Endothelial cell of umbilical vein (primary cell): ENCODE measurements around the gene HSPA5. TPM values are rescaled to one million over a fixed set of nuclear protein-coding genes. Genes with fewer than 3 reads are reported as not detected.
A peak's percentile ranks its signal among the peaks of the same experiment; 100 is the strongest.

ENCODE experiments used
- BruUV-seq: library from RNA; stranded (reverse); fragments of 400-500 nt; replicated peaks from 2 replicates; lab custom pipeline; 2021; lab: Mats Ljungman, UMichigan
- CTCF ChIA-PET: fragments of 300-600, 350-600 bp; sonication (Branson Sonifier 250); formaldehyde crosslinking; loops from one replicate; lab custom pipeline; 2021; ENCODE audit warnings: antibody characterized with exemption, inconsistent platforms; lab: Charles Lee
- POLR2A ChIA-PET: fragments of 300-600, 350-600 bp; sonication (Branson Sonifier 250); formaldehyde crosslinking; loops from one replicate; lab custom pipeline; 2021; ENCODE audit warnings: antibody characterized with exemption, inconsistent platforms; lab: Charles Lee
- DNase-seq: peaks from one replicate; pipeline ENCODE4 v3.0.0-alpha.2; 2011; ENCODE audit warnings: low read depth, low spot score
- FAIRE-seq: peaks from 2 replicates; lab custom pipeline; 2011; peaks lifted over from hg19 to GRCh38; lab: Jason Lieb, UNC
- H2AFZ ChIP-seq: 2 replicates; pipeline ENCODE4 v1.6.0; 2012; ENCODE audit warnings: low read depth, low read length, control low read depth, inconsistent platforms
- H3K27ac ChIP-seq: 2 replicates; pipeline ENCODE4 v1.5.1; 2011; ENCODE audit warnings: low read depth, mild to moderate bottlenecking, control low read depth, low read length, moderate library complexity; ENCODE audit not compliant: insufficient read depth
- H3K27me3 ChIP-seq, 2 experiments: 2 replicates each; pipeline versions ENCODE4 v1.6.0 to v1.6.1; 2011; ENCODE audit warnings: low read length in 2 of 2, mixed read lengths in 1 of 2; ENCODE audit not compliant: control insufficient read depth in 2 of 2, insufficient read depth in 2 of 2
- H3K36me3 ChIP-seq, 2 experiments: 2 replicates in 1 of 2; 3 replicates in 1 of 2; pipeline ENCODE4 v1.5.1; 2011; ENCODE audit warnings: low read length in 2 of 2, mild to moderate bottlenecking in 1 of 2, moderate library complexity in 1 of 2; ENCODE audit not compliant: control insufficient read depth in 2 of 2, insufficient read depth in 2 of 2; ENCODE audit errors: extremely low read depth in 1 of 2
- H3K4me1 ChIP-seq: 3 replicates; pipeline ENCODE4 v1.5.1; 2011; ENCODE audit warnings: mild to moderate bottlenecking, low read length; ENCODE audit not compliant: control insufficient read depth, insufficient read depth; ENCODE audit errors: extremely low read depth
- H3K4me2 ChIP-seq: 2 replicates; pipeline ENCODE4 v1.6.1; 2011; ENCODE audit warnings: low read length, control low read depth, mixed read lengths; ENCODE audit not compliant: insufficient read depth
- H3K4me3 ChIP-seq, 3 experiments: fragments of 200-600 bp in 1 of 3; sonication (generic), shearing (Covaris generic) in 1 of 3; replicated peaks in 1 of 3; 2 replicates each; pipeline ENCODE4 v1.5.1; 2011 to 2016; ENCODE audit warnings: control low read depth in 3 of 3, low read length in 3 of 3, mild to moderate bottlenecking in 2 of 3, inconsistent platforms in 1 of 3, low read depth in 1 of 3, moderate library complexity in 1 of 3; ENCODE audit not compliant: insufficient read depth in 1 of 3
- H3K79me2 ChIP-seq: 2 replicates; pipeline ENCODE4 v1.6.0; 2012; ENCODE audit warnings: low read length, inconsistent platforms; ENCODE audit not compliant: control insufficient read depth, insufficient read depth
- H3K9ac ChIP-seq: replicated peaks from 2 replicates; pipeline ENCODE3; 2011; ENCODE audit warnings: low read length, control low read depth; ENCODE audit not compliant: insufficient read depth; ENCODE audit errors: extremely low read depth
- H3K9me1 ChIP-seq: replicated peaks from 3 replicates; pipeline ENCODE4 v1.6.0; 2011; ENCODE audit warnings: mild to moderate bottlenecking, low read length; ENCODE audit not compliant: control insufficient read depth, insufficient read depth; ENCODE audit errors: extremely low read depth
- H3K9me3 ChIP-seq: replicated peaks from 2 replicates; pipeline ENCODE4 v1.5.1; 2012; ENCODE audit warnings: low read length, inconsistent platforms; ENCODE audit not compliant: control insufficient read depth, insufficient read depth
- H4K20me1 ChIP-seq: replicated peaks from 2 replicates; pipeline ENCODE3; 2011; ENCODE audit warnings: mild to moderate bottlenecking, low read length; ENCODE audit not compliant: control insufficient read depth, insufficient read depth; ENCODE audit errors: extremely low read depth
- CTCF ChIP-seq, 2 donors: IDR thresholded peaks; 1 replicate in 1 of 2; 2 replicates in 1 of 2; pipeline ENCODE4 v1.5.1; 2011; ENCODE audit warnings: low read length in 2 of 2, mild to moderate bottlenecking in 2 of 2, moderate library complexity in 2 of 2, control low read depth in 1 of 2, inconsistent platforms in 1 of 2, low read depth in 1 of 2; ENCODE audit not compliant: insufficient read depth in 1 of 2; ENCODE audit errors: extremely low read depth in 1 of 2
- EZH2 ChIP-seq: IDR thresholded peaks from 2 replicates; pipeline ENCODE4 v1.6.1; 2012; ENCODE audit warnings: borderline replicate concordance, low read depth, mild to moderate bottlenecking, moderate library complexity, low read length, inconsistent platforms; ENCODE audit not compliant: severe bottlenecking
- FOS ChIP-seq: IDR thresholded peaks from 2 replicates; pipeline ENCODE4 v1.6.1; 2011; ENCODE audit warnings: mild to moderate bottlenecking, low read length, moderate library complexity, borderline replicate concordance; ENCODE audit not compliant: insufficient read depth
- GATA2 ChIP-seq: IDR thresholded peaks from 2 replicates; pipeline ENCODE4 v1.7.0; 2011; ENCODE audit warnings: low read depth, mild to moderate bottlenecking, moderate library complexity, mixed read lengths, low read length; ENCODE audit not compliant: insufficient read length, insufficient read depth
- JUN ChIP-seq: IDR thresholded peaks from 2 replicates; pipeline ENCODE4 v1.6.1; 2011; ENCODE audit warnings: borderline replicate concordance, low read depth; ENCODE audit not compliant: insufficient read length, insufficient read depth
- MAX ChIP-seq: IDR thresholded peaks from 2 replicates; pipeline ENCODE4 v1.6.1; 2011; ENCODE audit not compliant: insufficient read depth, insufficient read length
- MYC ChIP-seq: IDR thresholded peaks from one replicate; pipeline ENCODE4 v1.6.1; 2011; ENCODE audit warnings: mild to moderate bottlenecking, low read depth, low read length
- POLR2A ChIP-seq: IDR thresholded peaks from 2 replicates; pipeline ENCODE4 v1.6.1; 2012; ENCODE audit warnings: low read depth, mild to moderate bottlenecking, control low read depth, low read length
- POLR2AphosphoS5 ChIP-seq: IDR thresholded peaks from 2 replicates; pipeline ENCODE4 v1.6.1; 2012; ENCODE audit warnings: low read depth, mild to moderate bottlenecking, control low read depth, low read length, moderate library complexity; ENCODE audit not compliant: insufficient read depth
- dilution Hi-C: fragments of 300-500 bp; cut with MboI; formaldehyde crosslinking; loops from one replicate; pipeline ENCODE4 v1.15.0; 2019; ENCODE audit warnings: low sequenced_read_pairs; ENCODE audit not compliant: extremely low pct_ligation_motif_present
- intact Hi-C: fragments of 100-400 bp; cut with micrococcal nuclease; formaldehyde crosslinking; loops from one replicate; pipeline ENCODE4 v1.10.0; 2022
- polyA plus RNA-seq, 4 experiments: library from polyadenylated mRNA; depleted of rRNA in 3 of 4; stranded (reverse) in 3 of 4; unstranded in 1 of 4; fragments of >200 nt; gene quantifications; 2 replicates each; pipeline versions ENCODE4 v1.2.1 to v1.2.3, GENCODE V29; 2011 to 2012; ENCODE audit warnings: missing spikeins in 1 of 4
- small RNA-seq: library from RNA; depleted of rRNA; stranded (forward); fragments of <200 nt; gene quantifications from one replicate; pipeline ENCODE3, GENCODE V24; 2012; ENCODE audit warnings: low replicate concordance, low read depth; ENCODE audit not compliant: insufficient read depth, insufficient read length
- total RNA-seq: library from RNA; stranded (reverse); gene quantifications from 2 replicates; pipeline ENCODE4 v1.2.3, GENCODE V29; 2021

HSPA5 gene
- total and polyA plus RNA-seq, 2 donors (not counting 3 experiments of a cell fraction or from before 2014, with no cell fraction given): 247 to 538 TPM

GRCh38 chr9:125189011-125189360 lies 52.2 kb downstream of the HSPA5 start:
- H3K27ac ChIP-seq: peak overlapping the region; percentile 66
- H3K9me1 ChIP-seq: no peaks in the 10 kb centered on the region
- FAIRE-seq (peak; percentile 67), DNase-seq (peak; percentile 24)
- dilution Hi-C loops: no loop called here
- peaks cover 45% of the 10 kb centered on the region for H3K79me2 ChIP-seq
- BruUV-seq: TSS peak; percentile 56
- no peaks in the 10 kb centered on the region for H4K20me1 ChIP-seq
- POLR2A ChIA-PET: no interaction called here
- peak overlapping the region; percentile 70 to 83 (median 78) for H3K4me3 ChIP-seq
- intact Hi-C loops: loop anchor here (1.0 kb wide), 2 partner anchors 11 to 46 kb away; partner anchors contain the start of genes RABEPK and SCAI
- H3K27me3 ChIP-seq: no peaks in the 10 kb centered on the region
- no peaks in the 10 kb centered on the region for H3K9me3 ChIP-seq
- CTCF ChIA-PET: no interaction called here
- H2AFZ ChIP-seq: peak overlapping the region; percentile 63
- TF ChIP-seq POLR2AphosphoS5 (no peak), EZH2 (no peak), GATA2 (no peak), CTCF (IDR thresholded peaks at IDR 0.05; ENCODE audit: extremely low read depth in 1 of 2, insufficient read depth in 1 of 2, low read depth in 1 of 2, low read length in 2 of 2) (no peak), FOS (no peak), MYC (no peak), JUN (no peak), MAX (no peak), POLR2A (no peak)
- no peaks in the 10 kb centered on the region for H3K36me3 ChIP-seq
- H3K4me1 ChIP-seq: peaks cover 7% of the 10 kb centered on the region
- H3K9ac ChIP-seq: peak overlapping the region; percentile 91
- H3K4me2 ChIP-seq: peak overlapping the region; percentile 88

Small RNA genes lying within 50 kb of the gene (small RNA-seq; reads per million reads assigned to genes)
- not detected for gene AL354710.1

Other genes with a start within 250 kb of the HSPA5 start
- 6.9 and 9.3 TPM in 2 replicates for gene SCAI, start 97.8 kb downstream of the HSPA5 start, total RNA-seq
- 1.5 and 2.0 TPM in 2 replicates for gene SCAI, start 97.8 kb downstream of the HSPA5 start, polyA plus RNA-seq
- gene PPP6C, start 51.5 kb downstream of the HSPA5 start, total RNA-seq: 42.1 and 42.6 TPM in 2 replicates
- 14.6 and 19.3 TPM in 2 replicates for gene PPP6C, start 51.5 kb downstream of the HSPA5 start, polyA plus RNA-seq
- 18.2 and 19.1 TPM in 2 replicates for gene RABEPK, start 40.8 kb downstream of the HSPA5 start, total RNA-seq
- 23.0 and 23.5 TPM in 2 replicates for gene RABEPK, start 40.8 kb downstream of the HSPA5 start, polyA plus RNA-seq
- gene GAPVD1, start 20.5 kb upstream of the HSPA5 start, total RNA-seq: 49.2 and 53.2 TPM in 2 replicates
- gene GAPVD1, start 20.5 kb upstream of the HSPA5 start, polyA plus RNA-seq: 8.4 and 10.7 TPM in 2 replicates